ENCODE results near the gene PILRA.
"Not testable (repeated sequence)": the region's sequence is repeated elsewhere in the genome, so short reads cannot be mapped to it uniquely, and the experiment has no call there.

DNA sequence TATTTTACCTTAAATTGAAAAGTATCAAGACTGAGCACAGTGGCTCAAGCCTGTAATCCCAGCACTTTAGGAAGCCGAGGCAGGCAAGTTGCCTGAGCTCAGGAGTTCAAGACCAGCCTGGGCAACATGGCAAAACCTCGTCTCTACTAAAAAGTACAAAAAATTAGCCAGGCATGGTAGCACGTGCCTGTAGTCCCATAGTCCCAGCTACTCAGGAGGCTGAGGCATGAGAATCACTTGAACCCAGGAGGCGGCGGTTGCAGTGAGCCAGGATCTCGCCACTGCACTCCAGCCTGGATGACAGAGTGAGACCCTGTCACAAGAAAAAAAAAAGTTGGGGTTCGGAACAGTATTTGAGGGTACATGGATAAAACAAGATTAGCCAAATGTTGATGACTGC is 66.0 kb downstream of the PILRA start:
- TF ChIP-seq, protein P1, sequence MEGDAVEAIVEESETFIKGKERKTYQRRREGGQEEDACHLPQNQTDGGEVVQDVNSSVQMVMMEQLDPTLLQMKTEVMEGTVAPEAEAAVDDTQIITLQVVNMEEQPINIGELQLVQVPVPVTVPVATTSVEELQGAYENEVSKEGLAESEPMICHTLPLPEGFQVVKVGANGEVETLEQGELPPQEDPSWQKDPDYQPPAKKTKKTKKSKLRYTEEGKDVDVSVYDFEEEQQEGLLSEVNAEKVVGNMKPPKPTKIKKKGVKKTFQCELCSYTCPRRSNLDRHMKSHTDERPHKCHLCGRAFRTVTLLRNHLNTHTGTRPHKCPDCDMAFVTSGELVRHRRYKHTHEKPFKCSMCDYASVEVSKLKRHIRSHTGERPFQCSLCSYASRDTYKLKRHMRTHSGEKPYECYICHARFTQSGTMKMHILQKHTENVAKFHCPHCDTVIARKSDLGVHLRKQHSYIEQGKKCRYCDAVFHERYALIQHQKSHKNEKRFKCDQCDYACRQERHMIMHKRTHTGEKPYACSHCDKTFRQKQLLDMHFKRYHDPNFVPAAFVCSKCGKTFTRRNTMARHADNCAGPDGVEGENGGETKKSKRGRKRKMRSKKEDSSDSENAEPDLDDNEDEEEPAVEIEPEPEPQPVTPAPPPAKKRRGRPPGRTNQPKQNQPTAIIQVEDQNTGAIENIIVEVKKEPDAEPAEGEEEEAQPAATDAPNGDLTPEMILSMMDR (IDR thresholded peaks at IDR 0.05) = not testable (repeated sequence)
- not testable (repeated sequence) for TF ChIP-seq ZFX (IDR thresholded peaks at IDR 0.05; ENCODE audit: borderline replicate concordance)

All from 22Rv1 (cell line).